ENCODE data around the gene TRIM22. TPM values are rescaled to one million over a fixed set of nuclear protein-coding genes. Genes with fewer than 3 reads are reported as not detected.

The TRIM22 gene
- total and polyA plus RNA-seq, 7 donors, result 6.6 to 106 (median 39.2) TPM

- intact Hi-C loops (cut with DNase I), result no loop called here
- WGBS, 2 donors, result 63 to 87% methylated on average over 10 of the region's 10 CpGs
- no peaks in the 10 kb centered on the region for H3K9me3 ChIP-seq
Observed at GRCh38 chr11:5700421-5701054, 10.9 kb downstream of the TRIM22 start.

DNA sequence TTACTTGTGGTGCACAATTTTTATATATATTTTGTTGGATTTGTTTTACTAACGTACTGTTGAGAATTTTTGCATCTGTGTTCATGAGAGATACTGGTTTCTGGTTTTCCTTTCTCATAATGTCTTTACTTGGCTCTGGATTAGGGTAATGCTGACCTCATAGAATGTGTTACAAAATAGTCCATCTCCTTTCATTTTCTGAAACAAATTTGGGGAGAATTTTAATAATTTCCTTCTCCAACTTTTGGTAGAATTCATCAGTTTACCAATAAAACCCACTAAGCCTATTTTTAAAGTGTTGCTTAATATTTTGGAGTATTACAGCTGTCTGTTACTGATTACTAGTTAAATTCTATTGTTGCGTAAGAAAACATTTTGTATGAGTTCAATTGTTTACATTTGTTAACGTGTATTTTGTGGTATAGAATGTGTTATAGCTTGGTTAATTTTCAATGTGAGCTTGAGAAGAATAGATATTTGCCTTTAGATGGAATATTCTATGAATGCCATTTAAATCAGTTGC lies 11.5 kb downstream of the TRIM22 start:
- H3K27ac ChIP-seq, result no peak overlapping the region
- H3K27me3 ChIP-seq, result no peaks in the 10 kb centered on the region
- H3K36me3 ChIP-seq, result peaks cover 0 to 85% (median 5%) of the 10 kb centered on the region in 4 donors
- H3K9me3 ChIP-seq, result no peaks in the 10 kb centered on the region
- no peak for DNase-seq
- no peak overlapping the region for H3K4me3 ChIP-seq
- intact Hi-C loops (cut with DNase I), result no loop called here
- TF ChIP-seq, protein P1, sequence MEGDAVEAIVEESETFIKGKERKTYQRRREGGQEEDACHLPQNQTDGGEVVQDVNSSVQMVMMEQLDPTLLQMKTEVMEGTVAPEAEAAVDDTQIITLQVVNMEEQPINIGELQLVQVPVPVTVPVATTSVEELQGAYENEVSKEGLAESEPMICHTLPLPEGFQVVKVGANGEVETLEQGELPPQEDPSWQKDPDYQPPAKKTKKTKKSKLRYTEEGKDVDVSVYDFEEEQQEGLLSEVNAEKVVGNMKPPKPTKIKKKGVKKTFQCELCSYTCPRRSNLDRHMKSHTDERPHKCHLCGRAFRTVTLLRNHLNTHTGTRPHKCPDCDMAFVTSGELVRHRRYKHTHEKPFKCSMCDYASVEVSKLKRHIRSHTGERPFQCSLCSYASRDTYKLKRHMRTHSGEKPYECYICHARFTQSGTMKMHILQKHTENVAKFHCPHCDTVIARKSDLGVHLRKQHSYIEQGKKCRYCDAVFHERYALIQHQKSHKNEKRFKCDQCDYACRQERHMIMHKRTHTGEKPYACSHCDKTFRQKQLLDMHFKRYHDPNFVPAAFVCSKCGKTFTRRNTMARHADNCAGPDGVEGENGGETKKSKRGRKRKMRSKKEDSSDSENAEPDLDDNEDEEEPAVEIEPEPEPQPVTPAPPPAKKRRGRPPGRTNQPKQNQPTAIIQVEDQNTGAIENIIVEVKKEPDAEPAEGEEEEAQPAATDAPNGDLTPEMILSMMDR (IDR thresholded peaks at IDR 0.05), result no peak
- no peak for TF ChIP-seq POLR2AphosphoS5 (IDR thresholded peaks at IDR 0.05)
- no peak for TF ChIP-seq EP300 (IDR thresholded peaks at IDR 0.05)
- no peak for TF ChIP-seq POLR2A (IDR thresholded peaks at IDR 0.05)
- WGBS, 2 donors, result 44 to 66% methylated on average over 3 of the region's 3 CpGs
- no peaks in the 10 kb centered on the region for H3K4me1 ChIP-seq

More at GRCh38 chr11:5700421-5701054, 10.9 kb downstream of the TRIM22 start:
- TF ChIP-seq POLR2A (IDR thresholded peaks at IDR 0.05) (no peak), POLR2AphosphoS5 (IDR thresholded peaks at IDR 0.05) (no peak), EP300 (IDR thresholded peaks at IDR 0.05) (no peak)
- TF ChIP-seq, protein P1 (IDR thresholded peaks at IDR 0.05), result no peak
- Histone ChIP-seq H3K27me3 (no peaks in the 10 kb centered on the region), H3K4me1 (no peaks in the 10 kb centered on the region), H3K4me3 (no peak overlapping the region), H3K36me3 (peaks cover 0 to 81% (median 5%) of the 10 kb centered on the region in 4 donors), H3K27ac (no peak overlapping the region)
- DNase-seq, result no peak

- no peaks in the 10 kb centered on the region for H3K27me3 ChIP-seq
- DNase-seq, result no peak
- H3K4me3 ChIP-seq, result no peak overlapping the region
- no peaks in the 10 kb centered on the region for H3K9me3 ChIP-seq
- peaks cover 2 to 86% (median 4%) of the 10 kb centered on the region in 4 donors for H3K36me3 ChIP-seq
- 80 to 92% methylated on average over 2 of the region's 2 CpGs for WGBS, 2 donors
- H3K4me1 ChIP-seq, result no peaks in the 10 kb centered on the region
- intact Hi-C loops (cut with DNase I), result no loop called here
- TF ChIP-seq, protein P1 (IDR thresholded peaks at IDR 0.05), result no peak
- TF ChIP-seq POLR2A (IDR thresholded peaks at IDR 0.05) (no peak), POLR2AphosphoS5 (IDR thresholded peaks at IDR 0.05) (no peak), EP300 (IDR thresholded peaks at IDR 0.05) (no peak)
- no peak overlapping the region for H3K27ac ChIP-seq
Observed at GRCh38 chr11:5703741-5704536, 14.3 kb downstream of the TRIM22 start.

- 80 to 91% methylated on average over 4 of the region's 4 CpGs for WGBS, 2 donors
- Histone ChIP-seq H3K9me3 (no peaks in the 10 kb centered on the region), H3K27me3 (no peaks in the 10 kb centered on the region), H3K36me3 (peaks cover 3 to 84% (median 7%) of the 10 kb centered on the region in 4 donors), H3K4me1 (no peaks in the 10 kb centered on the region), H3K4me3 (no peak overlapping the region), H3K27ac (no peak overlapping the region)
- DNase-seq, result no peak
- intact Hi-C loops (cut with DNase I), result no loop called here
- no peak for TF ChIP-seq EP300 (IDR thresholded peaks at IDR 0.05)
Observed at GRCh38 chr11:5705688-5706087, 16.1 kb downstream of the TRIM22 start.

DNA sequence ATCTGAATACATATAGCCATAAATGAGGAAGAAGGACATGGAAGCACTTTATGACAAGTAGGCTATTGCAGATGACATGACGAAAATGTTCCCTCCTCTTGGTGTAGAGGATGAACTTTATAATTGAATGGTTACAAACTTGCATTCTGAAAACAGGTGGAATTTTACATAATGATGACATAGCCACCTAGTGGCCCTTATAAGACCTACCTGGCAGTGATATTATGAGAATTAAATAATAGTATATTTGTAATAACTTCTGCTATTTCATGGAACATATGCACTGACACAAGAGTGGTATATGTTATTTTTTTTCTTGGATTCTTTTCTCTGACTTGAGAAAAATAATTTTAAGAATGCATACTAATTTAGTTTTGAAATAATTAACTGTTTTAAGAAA lies 22.9 kb downstream of the TRIM22 start:
- intact Hi-C loops (cut with DNase I), result no loop called here
- TF ChIP-seq, protein P1 (IDR thresholded peaks at IDR 0.05), result peak in 1 of 4 experiments; percentile 34
- TF ChIP-seq POLR2A (IDR thresholded peaks at IDR 0.05) (no peak), POLR2AphosphoS5 (IDR thresholded peaks at IDR 0.05) (no peak)
- Histone ChIP-seq H3K27me3 (no peaks in the 10 kb centered on the region), H3K36me3 (peaks cover 3 to 30% (median 7%) of the 10 kb centered on the region in 4 donors), H3K4me3 (no peak overlapping the region), H3K4me1 (no peaks in the 10 kb centered on the region), H3K9me3 (no peaks in the 10 kb centered on the region), H3K27ac (no peak overlapping the region)
- DNase-seq, result no peak
- WGBS, 2 donors, result 43 to 69% methylated on average over 1 of the region's 1 CpG
